Trophoblast cell (in vitro differentiated cells and primary cell): Measurements from ENCODE around the gene DDX56.

Experiments used
- DNase-seq, 2 donors: peaks; one replicate each; pipeline ENCODE4 v3.0.0-alpha.2; 2016
- H2AFZ ChIP-seq: 2 replicates; pipeline ENCODE4 v1.6.1; 2013; ENCODE audit warnings: low read length, moderate library complexity, mild to moderate bottlenecking; ENCODE audit not compliant: insufficient read depth, poor library complexity
- H2AK5ac ChIP-seq: 2 replicates; pipeline ENCODE4 v1.6.1; 2013; ENCODE audit warnings: mild to moderate bottlenecking, low read length
- H2BK120ac ChIP-seq: 2 replicates; pipeline ENCODE4 v1.6.1; 2013; ENCODE audit warnings: low read length, mild to moderate bottlenecking, moderate library complexity; ENCODE audit not compliant: insufficient read depth, poor library complexity
- H2BK12ac ChIP-seq: 2 replicates; pipeline ENCODE4 v1.6.1; 2013; ENCODE audit warnings: mild to moderate bottlenecking, low read length, moderate library complexity
- H2BK5ac ChIP-seq: 2 replicates; pipeline ENCODE4 v1.6.1; 2013; ENCODE audit warnings: low read length, low read depth, moderate library complexity, mild to moderate bottlenecking; ENCODE audit not compliant: poor library complexity
- H3K14ac ChIP-seq: 2 replicates; pipeline ENCODE4 v1.6.1; 2013; ENCODE audit warnings: mild to moderate bottlenecking, low read length
- H3K18ac ChIP-seq: 2 replicates; pipeline ENCODE4 v1.6.1; 2013; ENCODE audit warnings: mild to moderate bottlenecking, low read length
- H3K23ac ChIP-seq: 2 replicates; pipeline ENCODE4 v1.6.1; 2013; ENCODE audit warnings: low read length
- H3K27ac ChIP-seq: 2 replicates; pipeline ENCODE4 v1.5.1; 2013; ENCODE audit warnings: low read depth, mild to moderate bottlenecking, inconsistent platforms, low read length, moderate library complexity
- H3K27me3 ChIP-seq: 2 replicates; pipeline ENCODE4 v1.6.1; 2013; ENCODE audit warnings: inconsistent platforms, mild to moderate bottlenecking, low read length, moderate library complexity; ENCODE audit not compliant: insufficient read depth
- H3K36me3 ChIP-seq, 2 experiments: 1 replicate in 1 of 2; 2 replicates in 1 of 2; pipeline ENCODE4 v1.6.1; 2013; ENCODE audit warnings: low read length in 2 of 2, mild to moderate bottlenecking in 2 of 2, moderate library complexity in 1 of 2; ENCODE audit not compliant: insufficient read depth in 2 of 2, control insufficient read depth in 1 of 2
- H3K4ac ChIP-seq: 2 replicates; pipeline ENCODE4 v1.6.1; 2013; ENCODE audit warnings: low read depth, mild to moderate bottlenecking, low read length, moderate library complexity
- H3K4me1 ChIP-seq, 2 experiments: 1 replicate in 1 of 2; 2 replicates in 1 of 2; pipeline ENCODE4 v1.6.1; 2013; ENCODE audit warnings: low read length in 2 of 2, mild to moderate bottlenecking in 2 of 2, moderate library complexity in 1 of 2; ENCODE audit not compliant: insufficient read depth in 2 of 2, control insufficient read depth in 1 of 2
- H3K4me2 ChIP-seq: 2 replicates; pipeline ENCODE4 v1.6.1; 2013; ENCODE audit warnings: inconsistent platforms, mild to moderate bottlenecking, low read length, moderate library complexity
- H3K4me3 ChIP-seq: 2 replicates; pipeline ENCODE4 v1.5.1; 2013; ENCODE audit warnings: mild to moderate bottlenecking, low read depth, low read length, inconsistent platforms
- H3K79me1 ChIP-seq: one replicate; pipeline ENCODE4 v1.6.1; 2013; ENCODE audit warnings: low read length
- H3K79me2 ChIP-seq: 2 replicates; pipeline ENCODE4 v1.6.1; 2013; ENCODE audit warnings: low read length, mild to moderate bottlenecking; ENCODE audit not compliant: control insufficient read depth, insufficient read depth, poor library complexity
- H3K9ac ChIP-seq: 2 replicates; pipeline ENCODE4 v1.6.1; 2013; ENCODE audit warnings: mild to moderate bottlenecking, low read length
- H3K9me3 ChIP-seq: 2 replicates; pipeline ENCODE4 v1.6.1; 2013; ENCODE audit warnings: low read depth, mild to moderate bottlenecking, control low read depth, inconsistent platforms, low read length; ENCODE audit not compliant: insufficient read depth
- H4K12ac ChIP-seq: 2 replicates; pipeline ENCODE4 v1.6.1; 2013; ENCODE audit warnings: low read depth, mild to moderate bottlenecking, low read length, moderate library complexity
- H4K8ac ChIP-seq: 2 replicates; pipeline ENCODE4 v1.6.1; 2013; ENCODE audit warnings: low read depth, mild to moderate bottlenecking, low read length, moderate library complexity
- H4K91ac ChIP-seq: one replicate; pipeline ENCODE4 v1.6.1; 2013; ENCODE audit warnings: low read depth, mild to moderate bottlenecking, low read length, moderate library complexity
- WGBS: extraction: QIAGEN DNeasy Blood & Tissue Kit; methylation state at CpG from one replicate; pipeline ENCODE4 v1.1.7; 2013; ENCODE audit warnings: missing lambda C conversion rate; ENCODE audit not compliant: insufficient read length, insufficient coverage; ENCODE audit errors: extremely low coverage; 5-methylcytosine and 5-hydroxymethylcytosine counted together

DDX56 gene

GRCh38 chr7:44538093-44538797 lies 35.5 kb downstream of the DDX56 start:
- Histone ChIP-seq H3K4me1 (peaks cover 3 to 15% of the 10 kb centered on the region in 2 experiments), H3K36me3 (no peaks in the 10 kb centered on the region), H3K23ac (no peak overlapping the region), H4K8ac (no peak overlapping the region), H3K79me1 (peaks cover 3% of the 10 kb centered on the region), H3K79me2 (no peaks in the 10 kb centered on the region), H3K9ac (no peak overlapping the region), H3K4me2 (no peak overlapping the region), H3K27ac (no peak overlapping the region), H2BK120ac (no peak overlapping the region), H2BK12ac (no peak overlapping the region), H3K14ac (no peak overlapping the region), H3K18ac (no peak overlapping the region), H3K4me3 (no peak overlapping the region), H3K9me3 (peaks cover 2% of the 10 kb centered on the region), H3K27me3 (no peaks in the 10 kb centered on the region), H4K91ac (no peak overlapping the region), H2AK5ac (no peak overlapping the region), H4K12ac (no peak overlapping the region), H3K4ac (no peak overlapping the region), H2BK5ac (no peak overlapping the region), H2AFZ (no peak overlapping the region)
- DNase-seq, result no peak
- WGBS, result no CpG with 5 or more reads among the region's 17 CpGs

DNA sequence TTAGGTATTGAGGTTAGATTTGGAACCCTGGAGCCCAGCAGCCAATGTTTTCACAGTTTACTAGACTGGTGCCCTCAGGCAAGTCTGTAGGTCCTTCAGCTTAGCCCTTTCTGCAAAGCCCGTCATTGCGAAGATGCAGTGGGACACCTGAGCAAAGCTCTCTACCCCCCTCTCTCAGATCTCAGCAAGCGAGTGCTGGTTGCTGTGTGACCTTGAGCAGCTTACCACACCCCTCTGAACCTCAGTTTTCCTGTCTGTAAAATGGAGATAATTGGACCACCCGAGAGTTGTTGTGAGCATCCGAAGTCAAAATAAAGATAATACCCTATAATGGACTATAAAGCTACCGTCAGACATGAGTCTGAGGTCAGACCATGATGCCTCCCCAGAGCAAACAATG lies 36.3 kb downstream of the DDX56 start:
- no peak for DNase-seq
- no peaks in the 10 kb centered on the region for H3K27me3 ChIP-seq
- H3K9ac ChIP-seq, result no peak overlapping the region
- no peak overlapping the region for H2BK120ac ChIP-seq
- H3K14ac ChIP-seq, result no peak overlapping the region
- H2BK12ac ChIP-seq, result no peak overlapping the region
- no peak overlapping the region for H3K4me3 ChIP-seq
- no peak overlapping the region for H3K4ac ChIP-seq
- H2AFZ ChIP-seq, result no peak overlapping the region
- H3K36me3 ChIP-seq, result no peaks in the 10 kb centered on the region
- no peak overlapping the region for H3K27ac ChIP-seq
- H3K4me2 ChIP-seq, result no peak overlapping the region
- peaks cover 3 to 15% of the 10 kb centered on the region in 2 experiments for H3K4me1 ChIP-seq
- H4K8ac ChIP-seq, result no peak overlapping the region
- no peak overlapping the region for H3K23ac ChIP-seq
- H3K79me2 ChIP-seq, result no peaks in the 10 kb centered on the region
- H3K9me3 ChIP-seq, result peaks cover 2% of the 10 kb centered on the region
- no CpG with 5 or more reads among the region's 6 CpGs for WGBS
- H4K91ac ChIP-seq, result no peak overlapping the region
- no peak overlapping the region for H3K18ac ChIP-seq
- H2AK5ac ChIP-seq, result no peak overlapping the region
- H3K79me1 ChIP-seq, result peaks cover 3% of the 10 kb centered on the region
- no peak overlapping the region for H2BK5ac ChIP-seq
- H4K12ac ChIP-seq, result no peak overlapping the region

- Histone ChIP-seq H2BK120ac (no peak overlapping the region), H3K14ac (no peak overlapping the region), H3K4ac (no peak overlapping the region), H3K9ac (no peak overlapping the region), H4K12ac (no peak overlapping the region), H3K27ac (no peak overlapping the region), H2AK5ac (no peak overlapping the region), H3K79me2 (no peaks in the 10 kb centered on the region), H3K4me1 (peaks cover 0 to 4% of the 10 kb centered on the region in 2 experiments), H3K18ac (no peak overlapping the region), H4K91ac (no peak overlapping the region), H4K8ac (no peak overlapping the region), H3K36me3 (no peaks in the 10 kb centered on the region), H2BK12ac (no peak overlapping the region), H3K27me3 (no peaks in the 10 kb centered on the region), H3K4me3 (no peak overlapping the region), H3K9me3 (peaks cover 2% of the 10 kb centered on the region), H3K23ac (no peak overlapping the region), H2AFZ (no peak overlapping the region), H3K4me2 (no peak overlapping the region), H3K79me1 (no peaks in the 10 kb centered on the region), H2BK5ac (no peak overlapping the region)
- DNase-seq, result no peak
- WGBS, result no CpG with 5 or more reads among the region's 10 CpGs
Measured at GRCh38 chr7:44536090-44536489, 37.6 kb downstream of the DDX56 start.

- WGBS, result no CpG with 5 or more reads among the region's 8 CpGs
- no peaks in the 10 kb centered on the region for H3K79me2 ChIP-seq
- no peak overlapping the region for H3K18ac ChIP-seq
- H3K27me3 ChIP-seq, result no peaks in the 10 kb centered on the region
- no peak overlapping the region for H3K27ac ChIP-seq
- no peak overlapping the region for H4K91ac ChIP-seq
- H3K36me3 ChIP-seq, result no peaks in the 10 kb centered on the region
- H3K4me2 ChIP-seq, result no peak overlapping the region
- no peaks in the 10 kb centered on the region for H3K4me1 ChIP-seq
- no peak overlapping the region for H3K14ac ChIP-seq
- H2BK12ac ChIP-seq, result no peak overlapping the region
- DNase-seq, result no peak
- no peaks in the 10 kb centered on the region for H3K79me1 ChIP-seq
- H2BK120ac ChIP-seq, result no peak overlapping the region
- no peak overlapping the region for H2AFZ ChIP-seq
- no peak overlapping the region for H3K4ac ChIP-seq
- H4K8ac ChIP-seq, result no peak overlapping the region
- H3K9ac ChIP-seq, result no peak overlapping the region
- no peak overlapping the region for H4K12ac ChIP-seq
- H2AK5ac ChIP-seq, result no peak overlapping the region
- peaks cover 2% of the 10 kb centered on the region for H3K9me3 ChIP-seq
- H3K23ac ChIP-seq, result no peak overlapping the region
- H3K4me3 ChIP-seq, result no peak overlapping the region
- no peak overlapping the region for H2BK5ac ChIP-seq
Measured at GRCh38 chr7:44535348-44536064, 38.2 kb downstream of the DDX56 start.
